Lower leg skin (tissue), 4 donors: ENCODE results near the gene TNFRSF13B. TPM values are rescaled to one million over a fixed set of nuclear protein-coding genes. Genes with fewer than 3 reads are reported as not detected.

Experiments used
- DNase-seq, 2 donors: peaks; one replicate each; pipeline ENCODE4 v3.0.0-alpha.2; 2019; ENCODE audit warnings: low spot score in 2 of 2
- H3K4me3 ChIP-seq: fragments of 200-600 bp; sonication (generic); 2 replicates; pipeline ENCODE4 v1.5.1; 2017; ENCODE audit warnings: mild to moderate bottlenecking, low read depth; ENCODE audit not compliant: poor library complexity, severe bottlenecking
- CTCF ChIP-seq, 3 donors: fragments of 450-650 bp; IDR thresholded peaks; one replicate each; pipeline ENCODE4 v1.5.1; 2016; ENCODE audit warnings: antibody characterized with exemption in 3 of 3, mild to moderate bottlenecking in 3 of 3, moderate library complexity in 2 of 3
- POLR2A ChIP-seq, 2 donors: fragments of 450-650 bp; IDR thresholded peaks; one replicate each; pipeline ENCODE4 v1.6.1; 2016 to 2017; ENCODE audit warnings: antibody characterized with exemption in 2 of 2, mild to moderate bottlenecking in 1 of 2, moderate library complexity in 1 of 2
- WGBS, 2 donors: methylation state at CpG; one replicate each; pipeline ENCODE4 v1.1.5; 2018; 5-methylcytosine and 5-hydroxymethylcytosine counted together
- intact Hi-C: fragments of 100-400 bp; cut with DNase I; formaldehyde crosslinking; loops from one replicate; pipeline ENCODE4 v1.15.0; 2023; ENCODE audit warnings: low total_unique reads
- total RNA-seq, 4 donors: library from RNA; depleted of rRNA; stranded (reverse); fragments of >200 nt; gene quantifications; one replicate each; pipeline ENCODE4 v1.1.0, GENCODE V29; 2016

Gene TNFRSF13B
- total RNA-seq, result not detected

GRCh38 chr17:16971458-16972338 is at the start of gene TNFRSF13B:
TSS of gene TNFRSF13B (minus strand) at chr17:16972118. CDS start at chr17:16972075, 43 bp downstream.
- DNase-seq, result peak in 1 of 2 donors; percentile 72
- H3K4me3 ChIP-seq, result no peak within 1 kb of the TSS
- intact Hi-C loops, result no loop called here
- WGBS, 2 donors, result 89 to 91% methylated on average over 17 of the region's 17 CpGs
- TF ChIP-seq POLR2A (IDR thresholded peaks at IDR 0.05), result no peak
- no peak for TF ChIP-seq CTCF (IDR thresholded peaks at IDR 0.05)

GRCh38 chr17:17021194-17021863 is 49.4 kb upstream of the TNFRSF13B start:
- H3K4me3 ChIP-seq, result no peak overlapping the region
- TF ChIP-seq POLR2A (IDR thresholded peaks at IDR 0.05) (no peak), CTCF (IDR thresholded peaks at IDR 0.05) (no peak)
- intact Hi-C loops, result no loop called here
- whole genome bisulfite sequencing, 2 donors, result 38 to 63% methylated on average over 11 to 15 of the region's 15 CpGs
- DNase-seq, result no peak

GRCh38 chr17:17020821-17021193 is 48.9 kb upstream of the TNFRSF13B start:
- no peak for TF ChIP-seq CTCF (IDR thresholded peaks at IDR 0.05)
- TF ChIP-seq POLR2A (IDR thresholded peaks at IDR 0.05), result no peak
- DNase-seq, result no peak
- 91 to 94% methylated on average over 8 of the region's 8 CpGs for WGBS, 2 donors
- no peak overlapping the region for H3K4me3 ChIP-seq
- intact Hi-C loops, result no loop called here

GRCh38 chr17:17019891-17020456 is 48.1 kb upstream of the TNFRSF13B start:
- no peak overlapping the region for H3K4me3 ChIP-seq
- intact Hi-C loops, result no loop called here
- TF ChIP-seq POLR2A (IDR thresholded peaks at IDR 0.05) (no peak), CTCF (IDR thresholded peaks at IDR 0.05) (no peak)
- DNase-seq, result no peak
- WGBS, 2 donors, result 90 to 95% methylated on average over 11 to 13 of the region's 13 CpGs

- intact Hi-C loops, result no loop called here
- DNase-seq, result no peak
- whole genome bisulfite sequencing, 2 donors, result 89% methylated on average over 5 of the region's 5 CpGs
- no peak for TF ChIP-seq POLR2A (IDR thresholded peaks at IDR 0.05)
- no peak overlapping the region for H3K4me3 ChIP-seq
These were observed 47.5 kb upstream of the TNFRSF13B start for GRCh38 chr17:17019430-17019762.
